ENCODE data around the gene PABPN1.

GRCh38 chr14:23354990-23355389, 33.7 kb downstream of the PABPN1 start:
- no peak for TF ChIP-seq CTCF (IDR thresholded peaks at IDR 0.05)
- TF ChIP-seq POLR2A (IDR thresholded peaks at IDR 0.05): no peak

All from breast epithelium (tissue), 3 donors.